GM21515 (cell line): ENCODE data around the gene CETN3.

Experiments used
- ATAC-seq: cut with Tn5 transposase; IDR thresholded peaks from one replicate; pipeline ENCODE4 v1.9.1; 2021; ENCODE audit not compliant: unreplicated experiment

Gene CETN3

DNA sequence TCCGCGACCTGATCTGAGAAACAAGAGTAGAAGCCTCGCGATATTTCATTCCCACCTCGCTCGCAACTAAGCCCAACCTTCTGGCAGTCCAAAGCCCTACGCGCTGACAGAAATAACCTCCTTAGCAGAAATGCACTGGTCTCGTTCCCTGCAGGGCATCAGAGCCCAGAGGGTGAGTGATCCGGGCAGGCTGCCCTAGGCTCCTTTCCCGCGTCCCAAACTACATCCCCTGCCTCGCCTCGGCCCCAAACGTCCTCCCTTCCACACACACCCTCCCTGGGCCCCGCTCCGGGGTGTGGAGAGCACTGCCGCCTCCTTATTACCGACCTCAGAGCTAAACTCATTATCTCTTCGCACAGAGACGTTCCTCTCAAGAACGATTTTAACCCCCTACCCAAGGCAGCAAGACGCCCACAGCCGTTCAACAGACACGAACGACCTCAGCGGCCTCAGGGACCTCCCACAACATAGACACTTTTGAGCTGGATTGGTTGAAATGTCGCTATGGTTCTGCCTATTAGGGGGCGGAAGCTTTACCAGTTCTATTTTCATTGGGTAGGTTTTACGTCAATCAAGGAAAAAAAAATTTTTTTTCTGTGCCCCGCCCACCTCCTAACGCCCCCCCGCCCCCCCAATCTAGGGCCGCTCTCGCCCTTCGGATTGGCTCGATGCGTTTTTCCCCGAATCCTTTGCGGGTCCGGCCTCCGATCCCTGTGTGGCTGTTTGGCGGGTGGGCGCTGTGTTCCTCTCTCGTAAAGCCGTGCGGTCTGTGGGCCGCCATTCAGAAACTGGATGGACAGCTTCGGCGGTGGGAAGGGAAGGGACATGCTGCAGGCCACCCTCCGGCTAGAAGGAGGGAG is at the start of gene CETN3:
Gene CETN3, minus strand, starts transcription at position 439 of the 860 bp plus-strand sequence. Its CDS starts 95 bp downstream, at position 344.
- ATAC-seq = peak; percentile 97

DNA sequence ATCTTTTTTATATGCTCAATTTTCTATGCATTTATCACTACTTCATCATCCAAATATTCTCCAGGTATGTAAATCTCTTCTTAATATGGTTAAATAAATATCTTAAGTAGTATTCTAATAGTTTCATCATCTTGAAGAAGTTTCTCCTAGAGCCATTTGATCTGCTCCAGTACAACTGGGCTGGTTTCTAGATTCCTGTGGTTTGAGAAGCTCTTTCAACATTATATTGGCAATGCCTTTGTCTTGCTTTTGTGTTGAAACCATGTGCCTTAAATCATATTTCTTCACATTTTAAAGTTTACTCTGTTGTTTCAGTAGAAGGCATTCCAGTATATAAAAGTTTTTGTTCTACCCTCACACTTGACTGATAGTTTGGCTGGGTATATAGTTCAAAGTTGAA is 37.4 kb upstream of the CETN3 start:
- ATAC-seq = no peak

DNA sequence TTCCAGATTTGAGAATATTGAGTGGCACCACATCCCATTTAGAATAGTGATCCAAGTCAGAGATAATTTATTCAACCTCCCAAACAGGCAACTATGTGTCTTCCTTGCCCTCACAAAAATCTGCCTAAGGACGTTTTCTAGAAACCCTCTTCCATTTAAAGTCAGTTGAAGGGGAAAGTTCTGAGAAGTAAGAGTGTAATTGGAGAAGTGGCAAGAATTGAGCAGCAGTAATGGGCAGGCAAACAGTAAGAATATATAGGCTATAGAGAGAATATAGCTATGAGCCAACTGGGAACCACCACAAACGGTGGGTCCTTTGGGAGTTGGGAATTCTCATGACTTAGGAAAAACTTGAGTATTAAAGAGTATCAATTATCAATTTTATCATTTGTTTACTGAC is 31.1 kb upstream of the CETN3 start:
- no peak for ATAC-seq

DNA sequence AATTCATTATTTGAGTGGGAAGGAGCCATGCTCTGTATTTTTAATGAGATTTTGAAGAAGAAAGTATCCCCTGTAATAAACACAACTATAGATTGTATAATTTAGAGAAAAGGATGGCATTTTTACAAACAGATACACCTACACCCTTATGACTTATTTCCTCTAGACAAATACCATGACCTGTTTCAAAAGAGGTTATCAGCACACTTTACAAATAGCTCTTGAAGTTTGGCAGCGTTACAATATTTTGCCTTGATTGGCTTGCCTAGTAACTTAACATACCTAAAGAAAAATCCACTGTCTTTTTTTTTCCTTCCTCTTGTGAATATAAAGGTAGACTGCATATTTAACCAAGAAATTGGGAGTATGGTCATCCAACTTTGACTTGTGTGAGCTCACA is 28.5 kb upstream of the CETN3 start:
- ATAC-seq = no peak

DNA sequence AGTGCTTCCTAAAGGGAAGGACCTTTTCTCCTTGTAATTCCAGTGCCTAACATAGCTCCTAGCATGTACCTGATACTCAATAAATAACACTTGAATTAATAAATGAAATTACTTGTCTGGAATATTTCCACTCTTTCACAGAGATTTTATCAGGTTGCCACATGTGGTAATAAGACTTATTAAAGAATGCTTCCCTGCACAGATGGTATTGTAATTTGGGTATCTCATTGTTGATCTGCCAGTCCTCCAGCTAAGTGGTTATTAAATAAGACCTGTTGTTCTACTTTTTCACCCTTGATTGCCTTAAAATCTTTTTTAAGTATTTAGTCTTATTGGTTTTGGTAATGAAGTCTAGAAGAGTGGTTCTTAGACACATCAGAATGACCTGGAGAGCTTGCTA is 28.1 kb upstream of the CETN3 start:
- no peak for ATAC-seq

DNA sequence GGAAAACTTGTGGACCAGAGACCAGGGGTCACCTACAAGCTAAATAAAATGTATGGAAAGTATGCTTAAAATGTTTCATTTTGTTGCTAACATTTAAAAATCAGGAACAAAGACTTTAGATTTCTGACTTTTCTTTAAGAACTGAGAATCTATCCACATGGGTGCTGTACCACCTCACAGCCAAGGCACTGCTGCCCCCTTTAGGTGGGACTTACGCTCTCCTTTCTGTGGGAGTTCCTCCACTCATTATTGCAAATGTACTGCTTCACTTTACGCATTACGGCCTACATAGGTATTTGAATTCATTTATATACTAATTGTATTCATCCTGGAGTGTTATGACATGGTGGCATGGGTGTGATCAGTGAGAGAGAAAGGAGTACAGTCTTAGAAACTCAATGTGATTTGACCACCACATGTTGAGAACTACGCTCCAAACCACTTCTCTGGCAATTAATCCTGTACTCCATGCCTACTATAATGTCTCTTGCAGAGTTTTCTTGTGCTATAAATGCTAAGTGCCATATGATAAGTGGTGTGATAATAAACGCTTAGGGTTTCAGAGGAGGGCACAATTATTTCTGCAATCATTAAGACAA is 24.7 kb upstream of the CETN3 start:
- ATAC-seq = peak; percentile 73

DNA sequence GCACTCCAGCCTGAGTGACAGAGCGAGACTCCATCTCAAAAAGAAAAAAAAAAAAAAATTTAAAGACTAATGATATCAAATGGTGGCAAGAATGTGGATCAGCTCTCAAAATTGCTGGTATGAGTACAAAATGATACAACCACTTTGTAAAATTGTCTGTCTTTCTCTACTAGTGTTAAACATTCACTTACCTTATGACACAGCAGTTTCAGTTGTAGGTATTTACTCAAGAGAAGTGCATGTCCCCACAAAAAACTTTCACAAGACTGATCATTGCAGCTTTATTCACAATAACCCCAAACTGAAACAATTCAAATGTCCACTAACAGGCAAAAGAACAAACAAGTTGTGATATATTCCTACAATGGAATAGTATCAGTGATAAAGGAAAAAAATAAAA is 14.7 kb upstream of the CETN3 start:
- no peak for ATAC-seq

DNA sequence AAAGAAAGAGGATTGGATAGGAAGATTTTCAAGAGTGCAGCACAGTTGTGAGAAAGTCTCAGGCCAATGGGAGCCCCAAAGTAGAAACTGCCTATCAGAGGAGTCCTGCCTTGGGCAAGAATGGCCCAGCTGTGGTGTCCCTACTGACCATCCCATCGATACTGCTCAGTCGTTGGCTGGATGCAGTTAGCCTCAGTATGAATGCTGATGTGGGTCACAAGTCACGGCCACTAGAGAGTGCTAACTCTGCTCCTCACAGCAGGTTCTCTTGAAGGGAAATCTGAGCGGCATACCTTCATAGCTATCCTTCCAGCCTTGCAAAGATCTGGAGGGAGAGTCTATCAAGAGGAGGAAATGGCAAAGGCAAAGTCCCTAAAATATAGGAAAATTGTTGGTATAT is 11.6 kb upstream of the CETN3 start:
- ATAC-seq = no peak

DNA sequence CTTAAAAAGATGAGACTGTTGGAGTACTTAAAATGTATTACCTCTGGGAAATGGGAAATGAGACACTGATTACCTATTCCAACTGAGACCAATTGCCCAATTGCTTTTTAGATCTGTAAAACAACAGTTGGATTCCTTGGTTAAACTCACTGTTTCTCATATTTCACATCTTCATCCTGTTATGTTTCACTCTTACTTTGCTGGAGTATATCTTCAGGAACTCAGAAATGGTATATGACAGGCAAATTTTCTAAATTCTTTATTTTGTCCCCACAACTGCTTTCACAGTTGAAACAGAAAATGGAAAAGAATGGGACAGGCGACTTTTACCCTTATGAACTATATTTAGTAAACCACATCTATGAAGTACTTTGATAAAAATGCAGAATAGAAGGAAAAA is 8.7 kb upstream of the CETN3 start:
- ATAC-seq = no peak

DNA sequence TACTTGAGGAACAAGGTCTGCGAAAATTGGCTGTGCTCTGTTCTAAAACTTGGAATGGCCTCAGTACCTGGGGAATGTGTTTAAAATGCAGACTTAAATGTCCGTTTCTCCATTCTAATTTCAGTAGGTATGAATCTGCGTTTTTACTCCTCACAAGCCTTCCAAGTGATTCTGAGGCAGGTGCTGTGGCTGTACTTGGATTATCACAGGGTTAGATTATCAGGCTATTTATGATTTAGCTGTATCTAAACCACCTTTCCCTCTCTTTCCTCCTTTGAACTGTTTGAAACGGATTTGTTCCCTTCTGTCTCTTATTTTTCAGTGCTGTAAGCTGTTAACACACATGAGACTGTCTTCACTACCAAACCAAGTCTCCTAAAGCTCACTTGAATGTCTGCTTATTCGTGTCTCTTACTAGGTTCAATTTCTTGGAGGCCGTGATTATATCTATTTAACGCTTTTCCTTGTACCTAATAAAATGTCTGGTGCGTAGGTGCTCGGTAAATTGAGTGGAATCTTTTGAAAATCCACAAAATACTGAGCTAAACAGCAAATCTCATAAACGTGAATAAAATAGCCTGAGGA is 714 bp upstream of the CETN3 start:
- no peak for ATAC-seq

DNA sequence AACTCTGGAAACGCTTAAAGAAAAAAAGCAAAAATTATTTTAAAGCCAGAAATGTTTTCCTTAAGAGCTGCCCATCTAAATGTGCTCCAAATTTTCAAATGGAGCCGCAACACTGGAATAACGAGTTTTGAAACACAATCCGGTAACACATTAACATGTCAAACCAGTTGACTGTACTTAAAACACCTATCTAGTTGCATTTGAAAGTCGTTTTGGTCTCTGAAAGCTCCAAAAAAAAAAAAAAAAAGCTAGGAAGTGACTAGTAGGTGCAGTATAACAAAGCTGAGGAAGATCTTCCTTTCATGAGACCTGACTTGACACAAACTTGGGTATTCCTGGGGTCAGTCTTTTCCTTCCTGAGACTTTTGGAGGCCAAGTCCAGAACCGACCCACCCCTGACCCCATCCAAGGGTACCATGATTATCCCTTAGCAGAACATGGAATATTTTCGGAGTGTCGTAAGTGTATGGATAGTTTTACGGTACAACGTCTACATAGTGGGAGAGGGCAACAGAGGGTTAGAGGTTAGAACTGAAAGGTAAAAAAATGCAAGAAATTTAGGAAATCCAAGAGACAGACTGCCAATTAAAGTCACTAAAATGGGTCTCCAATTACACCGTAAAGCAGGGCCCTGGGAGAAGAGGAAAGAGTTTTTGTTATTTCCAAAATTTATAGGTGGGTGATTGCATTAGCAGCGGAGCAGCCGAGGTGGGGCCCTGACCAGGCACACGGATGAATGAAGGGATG is 812 bp downstream of the CETN3 start:
- peak; percentile 0 for ATAC-seq

DNA sequence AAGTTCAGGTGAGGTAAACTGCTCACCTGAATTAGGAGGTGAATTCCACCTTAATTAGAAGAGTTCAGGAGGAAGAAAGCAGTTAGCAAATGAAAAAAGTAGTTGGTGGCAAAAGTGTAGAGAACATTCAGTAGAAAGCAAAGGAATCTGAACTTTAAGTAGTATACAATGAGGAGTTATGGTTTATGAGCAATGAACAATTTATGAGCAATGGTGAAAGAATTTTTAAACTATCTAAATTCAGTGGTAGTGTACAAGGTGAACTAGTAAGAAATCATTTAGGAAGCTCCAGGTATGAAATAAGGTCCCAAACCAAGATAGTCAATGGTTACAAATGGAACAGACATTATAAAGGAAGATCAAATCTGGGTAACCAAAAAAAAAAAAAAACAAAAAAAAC is 3.1 kb downstream of the CETN3 start:
- no peak for ATAC-seq

DNA sequence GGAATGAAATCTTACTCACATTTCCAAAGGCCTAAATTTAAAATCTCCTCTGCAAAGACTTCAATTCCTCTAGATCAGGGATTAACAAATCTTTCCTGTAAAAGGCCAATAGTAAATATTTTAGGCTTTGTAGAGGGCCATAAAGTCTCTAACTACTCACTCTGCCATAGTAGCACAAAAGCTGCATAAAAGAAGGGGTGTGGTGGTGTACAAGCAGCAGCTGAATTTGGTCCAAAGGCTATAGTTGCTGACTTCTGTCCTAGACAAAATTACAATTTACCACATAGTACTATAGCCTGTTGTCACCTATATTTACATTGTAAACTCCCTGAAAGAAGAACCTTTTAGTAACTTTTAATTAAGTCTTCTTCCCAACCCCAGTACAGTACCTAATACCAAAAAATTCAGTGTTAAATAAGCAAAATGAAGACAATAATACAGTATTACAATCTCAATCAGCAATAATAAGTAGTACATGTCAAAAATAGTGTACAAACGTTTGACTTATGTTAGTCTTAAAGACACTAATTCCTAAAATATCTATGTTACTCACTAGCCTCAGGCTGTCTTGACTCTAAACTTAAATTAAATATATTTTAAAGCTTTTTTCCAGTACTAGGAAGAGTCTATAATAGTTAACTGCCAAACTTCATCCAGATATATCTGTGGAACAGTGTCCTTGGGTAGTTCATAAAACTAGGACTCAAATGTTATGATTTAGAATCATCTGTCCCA is 6.9 kb downstream of the CETN3 start:
- ATAC-seq = no peak

DNA sequence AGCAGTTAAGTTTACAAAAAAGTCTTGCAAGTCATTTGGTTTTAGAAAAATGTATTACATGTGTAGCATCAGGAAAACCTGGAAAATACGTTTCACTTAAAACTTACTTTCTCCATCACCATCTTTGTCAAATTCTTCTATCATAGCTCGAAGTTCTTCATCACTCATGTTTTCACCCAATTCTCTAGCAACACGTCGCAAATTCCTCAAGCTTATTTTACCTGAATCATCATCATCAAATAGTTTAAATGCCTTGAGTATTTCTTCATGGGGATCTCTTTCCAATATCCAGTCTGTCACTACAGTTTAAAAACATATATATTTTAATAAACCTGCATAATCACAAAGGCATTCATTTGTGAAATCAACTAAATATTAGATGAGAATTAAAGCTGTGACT is 10.3 kb downstream of the CETN3 start:
- no peak for ATAC-seq

DNA sequence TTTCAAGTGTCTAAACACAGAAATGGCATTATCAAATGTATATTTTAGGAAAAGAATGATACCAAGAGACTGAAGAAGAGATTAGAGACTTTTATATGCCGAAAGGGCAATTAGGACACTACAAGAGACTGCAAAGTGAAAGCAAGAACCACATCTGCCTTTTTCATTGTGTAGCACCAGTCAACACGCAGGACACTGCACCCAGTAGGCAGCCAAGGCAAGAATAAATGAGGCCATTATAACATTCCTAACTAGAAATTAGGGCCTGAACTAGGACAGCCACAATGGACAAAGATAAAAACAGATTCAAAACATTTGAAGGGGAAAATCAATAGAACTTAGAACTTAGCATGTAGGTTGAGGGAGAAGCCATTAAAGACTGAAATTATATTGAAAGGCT is 10.8 kb downstream of the CETN3 start:
- no peak for ATAC-seq

DNA sequence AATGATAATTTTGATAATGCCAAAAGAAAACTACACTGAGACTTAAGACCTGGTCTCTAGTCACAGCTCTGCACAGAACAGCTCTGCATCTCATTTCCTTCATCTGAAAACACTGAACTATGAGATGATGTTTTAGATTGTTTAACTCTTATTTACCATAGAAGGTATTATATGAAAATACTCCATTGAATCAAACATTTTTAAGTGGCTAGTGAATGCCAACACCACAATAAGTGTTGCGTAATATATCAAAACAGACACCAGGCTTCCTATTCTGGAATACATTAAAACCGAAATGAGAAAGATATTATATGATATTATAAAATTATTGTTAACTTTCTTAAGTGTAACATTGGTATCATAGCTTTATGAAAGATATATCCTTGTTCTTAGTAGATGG is 14.6 kb downstream of the CETN3 start:
- no peak for ATAC-seq

DNA sequence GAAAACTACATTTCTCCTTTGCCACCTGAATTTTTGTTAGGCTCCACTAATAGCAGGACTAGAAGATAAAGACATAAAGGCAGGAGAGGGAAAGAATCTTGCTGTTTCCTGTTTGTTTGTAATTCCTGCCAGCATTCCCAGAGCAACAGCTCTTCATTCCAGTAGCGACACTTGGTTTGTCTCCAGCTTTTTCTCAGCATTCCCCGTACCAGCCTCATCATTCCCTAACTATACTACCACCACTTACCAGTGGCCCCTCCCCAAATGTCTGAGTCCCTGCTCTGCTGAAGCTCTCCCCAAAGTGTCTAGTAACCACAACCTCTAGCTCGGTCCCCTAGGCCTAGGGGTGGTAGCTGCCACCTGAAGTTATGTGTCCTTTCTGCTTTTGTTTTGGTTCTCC is 18.6 kb downstream of the CETN3 start:
- ATAC-seq = no peak

DNA sequence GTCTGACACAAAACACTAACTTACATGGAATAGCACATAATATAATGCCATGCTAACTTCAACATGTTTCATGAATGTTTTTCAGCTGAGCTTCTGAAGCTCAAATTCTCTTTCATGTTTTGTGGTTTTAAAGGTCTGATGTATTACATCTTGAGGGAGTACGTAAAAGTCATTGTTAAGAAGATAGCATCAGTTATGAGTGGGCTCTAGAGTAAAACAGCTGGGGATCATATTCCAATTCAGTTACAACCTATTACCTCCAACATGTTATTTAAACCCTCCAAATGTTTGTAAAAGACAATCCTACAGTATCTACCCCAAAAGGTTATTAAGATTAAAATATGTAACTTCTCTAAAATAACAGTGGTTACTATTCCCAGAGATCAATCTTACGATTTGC is 19.2 kb downstream of the CETN3 start:
- ATAC-seq = no peak

DNA sequence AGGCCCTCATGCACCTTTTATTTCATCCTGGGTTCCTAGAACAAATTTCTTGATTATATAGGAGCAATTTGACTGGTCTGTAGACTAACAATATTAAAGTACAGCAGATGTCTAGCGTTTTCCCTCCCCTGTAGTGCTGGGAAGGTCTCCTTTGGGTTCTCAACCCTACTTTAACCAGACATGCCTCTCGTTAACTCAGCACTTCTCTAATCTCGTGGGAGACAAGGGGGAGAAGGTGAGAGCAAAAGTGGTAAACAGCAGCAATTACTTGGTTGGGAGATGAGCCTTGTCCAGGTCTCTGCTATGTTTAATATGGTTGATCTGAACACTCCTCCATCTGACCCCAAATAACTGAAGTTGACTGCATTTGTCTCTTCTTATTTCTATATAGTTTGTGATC is 22.0 kb downstream of the CETN3 start:
- no peak for ATAC-seq

DNA sequence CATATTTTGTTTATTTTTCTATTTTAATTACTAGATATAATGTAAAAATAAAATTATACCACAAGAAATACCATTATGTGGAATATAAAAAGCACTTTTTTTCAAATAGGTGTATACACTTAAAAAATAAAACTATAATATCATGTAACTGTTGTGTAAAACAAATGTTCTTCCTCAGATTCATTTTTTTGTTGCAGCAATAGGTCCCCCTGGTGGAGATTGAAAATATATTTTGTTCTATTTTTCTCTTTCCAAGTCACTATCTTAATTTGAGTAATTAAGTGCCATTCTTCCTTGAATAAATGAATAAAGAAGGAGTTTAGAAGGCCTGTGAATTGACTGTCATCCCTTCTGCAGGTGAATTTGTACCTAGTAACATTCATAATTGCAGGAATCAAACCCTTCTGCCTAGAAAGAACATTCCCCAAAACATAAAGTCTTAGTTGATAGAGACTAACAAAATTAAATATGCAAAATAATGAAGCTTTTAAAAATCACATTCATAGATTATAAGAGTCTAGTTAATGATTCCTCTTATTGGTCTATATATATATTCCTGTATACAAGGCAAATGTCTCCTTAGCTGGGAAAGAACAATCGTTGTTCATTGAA is 23.4 kb downstream of the CETN3 start:
- ATAC-seq = no peak

DNA sequence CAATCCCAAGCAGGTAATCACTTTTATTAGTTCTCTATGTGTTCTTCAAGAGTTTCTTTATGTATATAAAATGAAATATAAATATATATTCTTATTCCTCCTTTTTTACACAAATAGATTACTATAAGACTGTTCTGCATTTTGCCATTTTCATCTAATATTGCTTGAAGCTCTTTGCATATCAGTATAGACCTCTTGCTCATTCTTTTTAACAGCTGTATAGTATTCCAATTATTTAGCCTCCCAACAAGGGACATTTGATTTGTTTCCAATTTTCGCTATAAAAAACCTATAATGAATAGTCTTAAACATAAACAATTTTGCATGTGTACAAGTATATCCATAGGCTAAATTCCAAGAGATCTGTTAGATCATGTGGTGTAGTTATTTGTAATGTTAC is 25.2 kb downstream of the CETN3 start:
- no peak for ATAC-seq
